IPS-NIHi7 (cell line): ENCODE data around the gene EARS2.

ENCODE experiments used
- DNase-seq: peaks from one replicate; pipeline ENCODE4 v3.0.0; 2012; ENCODE audit warnings: mixed read lengths; ENCODE audit errors: extremely low spot score

EARS2 gene

GRCh38 chr16:23482778-23483177 lies 74.4 kb downstream of the EARS2 start:
- no peak for DNase-seq

GRCh38 chr16:23480257-23480656 lies 76.9 kb downstream of the EARS2 start:
- no peak for DNase-seq

- no peak for DNase-seq
These were observed 78.0 kb downstream of the EARS2 start for GRCh38 chr16:23479138-23479537.

GRCh38 chr16:23478566-23478965 lies 78.6 kb downstream of the EARS2 start:
- no peak for DNase-seq

- no peak for DNase-seq
These were observed 80.9 kb downstream of the EARS2 start for GRCh38 chr16:23476289-23476688.
